HG03064 (cell line): ENCODE measurements around the gene GCH1.
"Not testable (repeated sequence)": the region's sequence is repeated elsewhere in the genome, so short reads cannot be mapped to it uniquely, and the experiment has no call there.

Experiments used
- ATAC-seq: cut with Tn5 transposase; IDR thresholded peaks from one replicate; pipeline ENCODE4 v1.9.1; 2021; ENCODE audit warnings: low read depth; ENCODE audit not compliant: unreplicated experiment

The GCH1 gene, protein sequence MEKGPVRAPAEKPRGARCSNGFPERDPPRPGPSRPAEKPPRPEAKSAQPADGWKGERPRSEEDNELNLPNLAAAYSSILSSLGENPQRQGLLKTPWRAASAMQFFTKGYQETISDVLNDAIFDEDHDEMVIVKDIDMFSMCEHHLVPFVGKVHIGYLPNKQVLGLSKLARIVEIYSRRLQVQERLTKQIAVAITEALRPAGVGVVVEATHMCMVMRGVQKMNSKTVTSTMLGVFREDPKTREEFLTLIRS

GRCh38 chr14:54902521-54903420 is at the start of gene GCH1:
GCH1 (minus strand) TSS chr14:54902826; CDS start chr14:54902663, 163 bp downstream.
- ATAC-seq = peak; percentile 76

GRCh38 chr14:54947230-54947629 is 44.6 kb upstream of the GCH1 start:
- no peak for ATAC-seq

GRCh38 chr14:54946500-54946899 is 43.9 kb upstream of the GCH1 start:
- no peak for ATAC-seq

DNA sequence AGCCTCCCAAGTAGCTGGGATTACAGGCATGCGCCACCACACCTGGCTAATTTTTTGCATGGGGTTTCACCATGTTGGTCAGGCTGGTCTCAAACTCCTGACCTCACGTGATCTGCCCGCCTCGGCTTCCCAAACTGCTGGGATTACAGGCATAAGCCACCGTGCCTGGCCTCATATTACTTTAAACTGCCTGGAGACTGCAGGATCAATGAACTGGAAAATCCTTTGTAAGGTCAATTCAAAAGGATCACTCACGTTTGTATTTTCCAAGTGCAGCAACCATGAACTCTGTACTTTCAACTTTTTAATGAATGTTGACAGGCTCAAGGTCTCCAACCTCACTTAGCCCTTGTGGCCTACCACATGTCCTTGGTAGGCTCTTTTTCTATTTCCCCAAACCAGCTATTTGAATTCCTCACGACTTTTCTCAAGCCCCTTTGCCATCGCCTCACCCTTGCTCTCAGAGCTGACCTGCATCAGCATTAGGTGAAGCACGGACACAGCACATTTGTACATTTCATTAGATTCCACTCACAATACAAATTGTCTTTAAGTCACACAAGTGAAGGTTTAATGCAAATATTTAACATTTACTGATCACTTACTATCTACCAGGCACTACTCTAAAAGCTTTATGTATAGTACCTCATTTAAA is 42.2 kb upstream of the GCH1 start:
- no peak for ATAC-seq

- ATAC-seq = no peak
Observed at GRCh38 chr14:54942913-54943312, 40.3 kb upstream of the GCH1 start.

- ATAC-seq = no peak
Observed at GRCh38 chr14:54936816-54937215, 34.2 kb upstream of the GCH1 start.

DNA sequence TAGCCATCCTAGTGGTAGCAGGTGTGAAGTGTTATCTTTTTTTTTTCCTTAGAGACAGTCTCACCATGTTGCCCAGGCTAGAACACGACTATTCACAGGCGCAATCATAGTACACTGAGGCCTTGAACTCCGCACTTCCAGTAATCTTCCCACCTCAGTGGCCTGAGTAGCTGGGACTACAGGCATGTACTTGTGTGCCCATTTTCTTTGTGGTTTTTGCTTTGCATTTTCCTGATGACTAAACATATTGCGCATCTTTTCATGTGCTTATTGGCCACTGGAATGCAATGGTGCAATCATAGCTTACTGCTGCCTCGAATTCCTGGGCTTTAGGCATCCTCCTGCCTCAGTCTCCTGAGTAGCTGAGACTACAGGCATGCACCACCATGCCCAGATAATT is 33.3 kb upstream of the GCH1 start:
- no peak for ATAC-seq

DNA sequence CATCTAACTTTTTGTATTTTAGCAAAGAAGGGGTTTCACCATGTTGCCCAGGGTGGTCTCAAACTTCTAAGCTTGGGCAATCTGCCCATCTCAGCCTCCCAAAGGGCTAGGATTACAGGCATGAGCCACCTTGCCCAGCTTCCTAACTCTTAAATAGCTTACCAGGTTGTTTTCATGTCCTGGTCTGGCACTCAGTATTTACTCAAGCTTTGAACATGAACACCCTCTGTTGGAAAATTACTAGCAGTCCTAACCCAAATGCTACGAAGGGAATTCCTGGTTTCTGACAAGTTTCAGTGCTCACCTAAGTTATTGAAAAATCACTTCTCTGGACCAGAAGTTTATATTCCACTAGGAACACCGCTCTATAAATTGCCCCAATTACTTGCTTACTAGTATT is 32.5 kb upstream of the GCH1 start:
- no peak for ATAC-seq

GRCh38 chr14:54933006-54933405 is 30.4 kb upstream of the GCH1 start:
- ATAC-seq = no peak

DNA sequence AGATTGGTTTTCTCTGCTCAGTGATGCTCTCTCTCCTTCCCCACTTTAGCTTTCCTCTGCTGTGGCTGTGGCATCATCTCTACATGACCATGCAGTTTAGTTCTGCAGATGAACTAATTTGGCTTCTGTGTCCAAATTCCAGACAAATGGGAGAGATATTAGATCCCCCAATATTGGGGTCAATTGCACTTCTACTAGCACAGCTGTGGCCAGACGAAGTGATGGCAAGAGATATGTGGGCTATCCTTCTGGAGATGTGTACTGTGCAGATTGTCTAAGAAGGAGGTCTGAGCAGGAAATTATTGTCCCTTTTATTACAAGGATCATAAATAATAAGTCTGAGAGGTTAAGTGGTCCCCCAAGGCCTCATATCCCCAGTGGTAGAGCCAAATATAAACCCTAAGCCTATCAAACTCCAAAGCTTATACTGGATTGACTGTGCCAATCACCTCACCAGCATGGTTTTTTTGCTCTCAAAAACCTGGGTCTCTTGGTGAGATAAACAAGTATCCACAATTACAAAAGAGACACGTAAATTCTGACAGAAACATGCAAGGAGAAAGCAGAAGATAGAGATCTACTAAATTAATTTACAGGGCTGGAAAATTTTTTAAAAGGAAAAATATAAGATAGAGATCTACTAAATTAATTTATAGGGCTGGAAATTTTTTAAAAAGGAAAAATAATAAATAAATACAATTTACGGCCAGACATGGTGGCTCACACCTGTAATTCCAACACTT is 29.1 kb upstream of the GCH1 start:
- no peak for ATAC-seq

DNA sequence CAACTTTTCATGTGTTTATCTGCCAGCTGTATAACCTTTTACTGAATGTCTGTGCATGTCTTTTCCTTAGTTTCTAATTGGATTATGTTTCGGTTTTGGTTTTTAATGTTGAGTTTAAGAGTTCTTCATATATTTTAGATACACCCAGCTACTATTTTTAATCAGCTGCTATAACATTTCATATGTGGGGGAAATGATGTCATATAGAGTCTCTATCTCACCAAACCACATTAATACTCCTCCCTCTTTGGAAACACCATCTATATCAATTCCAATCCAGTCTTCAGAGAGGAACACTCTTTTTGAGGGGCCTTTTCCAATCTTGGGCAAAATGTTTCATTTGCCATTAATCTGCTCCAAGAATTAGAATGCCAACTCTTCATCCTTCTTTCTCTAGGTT is 28.5 kb upstream of the GCH1 start:
- ATAC-seq = no peak

DNA sequence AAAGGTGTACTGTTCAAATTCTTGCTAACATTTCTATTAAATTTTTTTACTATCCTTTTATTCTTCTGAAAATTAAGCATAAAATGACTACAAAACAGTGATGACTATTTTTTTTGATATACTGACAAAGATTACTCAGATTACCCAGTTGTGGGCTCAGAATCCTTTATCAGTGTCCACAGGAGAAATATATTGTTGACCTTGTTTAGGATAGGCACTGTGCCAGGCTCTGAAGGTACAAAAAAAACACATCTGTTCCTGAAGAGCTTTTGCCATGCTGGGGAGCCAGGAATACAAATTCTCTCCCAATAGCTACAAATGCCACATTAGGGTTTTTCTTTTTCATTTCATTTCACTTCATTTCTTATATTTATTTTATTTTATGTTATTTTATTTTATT is 26.9 kb upstream of the GCH1 start:
- no peak for ATAC-seq

DNA sequence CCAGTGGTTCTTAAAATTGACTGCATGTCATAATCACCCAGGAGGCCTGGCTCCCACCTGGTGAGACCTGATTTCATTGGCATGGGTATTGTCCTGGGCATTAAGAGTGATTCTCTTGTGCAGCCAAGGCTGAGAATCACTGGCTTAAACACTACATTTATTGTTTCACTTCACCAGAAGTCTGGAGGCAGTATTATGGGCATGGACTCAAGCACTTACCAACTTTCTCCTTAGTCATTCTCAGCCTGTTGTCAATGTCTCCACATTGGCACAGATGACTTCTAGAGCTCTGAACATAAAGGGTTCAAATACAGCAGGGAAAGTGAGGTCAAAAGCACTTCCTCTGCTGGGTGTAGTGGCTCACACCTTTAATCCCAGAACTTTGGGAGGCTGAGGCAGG is 25.6 kb upstream of the GCH1 start:
- ATAC-seq = no peak

- ATAC-seq = no peak
Observed at GRCh38 chr14:54927551-54927950, 24.9 kb upstream of the GCH1 start.

GRCh38 chr14:54926570-54926969 is 23.9 kb upstream of the GCH1 start:
- ATAC-seq = not testable (repeated sequence)

DNA sequence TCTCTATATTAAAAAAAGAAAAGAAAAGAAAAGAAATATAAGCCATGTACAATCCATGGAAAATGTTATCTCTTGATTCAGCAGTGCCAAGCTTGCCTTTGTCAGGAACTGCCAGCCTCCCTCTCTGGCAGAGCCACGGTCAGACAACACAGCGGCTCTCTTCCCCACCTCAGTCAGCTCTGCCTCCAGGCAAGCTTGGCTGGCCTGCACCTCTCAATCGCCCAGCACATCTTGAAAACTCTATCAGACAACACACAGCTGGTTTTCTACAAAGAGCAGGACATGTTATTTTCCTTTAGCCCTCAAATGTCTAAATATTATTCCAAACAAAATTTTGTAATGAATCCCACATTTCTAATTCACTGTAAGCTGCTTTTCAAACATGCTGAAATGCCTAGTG is 20.0 kb upstream of the GCH1 start:
- ATAC-seq = no peak

DNA sequence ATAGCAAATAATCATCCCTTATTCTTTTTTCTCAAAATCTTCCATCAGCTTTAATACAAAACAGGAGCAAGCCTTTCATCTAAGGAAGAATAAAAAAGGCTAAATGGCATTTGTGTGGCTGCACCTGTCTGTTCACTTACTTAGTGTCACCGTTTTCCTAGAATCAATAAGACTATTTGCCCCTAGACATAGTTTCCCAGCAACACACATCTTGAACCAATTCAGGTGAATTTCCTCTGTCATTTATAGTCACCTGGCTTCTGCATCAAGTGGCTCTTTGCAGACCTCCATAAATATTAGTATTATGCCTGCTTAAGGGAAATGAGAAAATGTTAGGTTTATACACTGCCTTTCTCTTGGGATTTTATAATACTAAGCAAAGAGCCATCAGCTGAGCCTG is 17.4 kb upstream of the GCH1 start:
- ATAC-seq = no peak

DNA sequence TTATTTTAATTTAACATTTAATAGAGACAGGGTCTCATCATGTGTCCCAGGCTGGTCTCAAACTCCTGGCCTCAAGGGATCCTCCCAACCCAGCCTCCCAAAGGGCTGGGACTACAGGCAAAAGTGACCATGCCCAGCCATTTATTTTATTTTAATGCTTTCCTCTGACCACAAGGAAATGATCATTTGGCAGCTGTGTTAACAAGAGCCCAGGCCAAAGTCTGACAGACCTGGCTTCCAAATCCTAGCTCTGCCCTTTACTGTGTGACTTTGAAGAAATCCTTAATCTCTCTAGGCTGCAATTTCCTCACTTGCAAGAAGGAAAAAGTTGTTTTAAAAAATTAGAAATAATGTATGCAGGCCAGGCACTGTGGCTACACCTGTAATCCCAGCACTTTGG is 16.7 kb upstream of the GCH1 start:
- ATAC-seq = no peak

DNA sequence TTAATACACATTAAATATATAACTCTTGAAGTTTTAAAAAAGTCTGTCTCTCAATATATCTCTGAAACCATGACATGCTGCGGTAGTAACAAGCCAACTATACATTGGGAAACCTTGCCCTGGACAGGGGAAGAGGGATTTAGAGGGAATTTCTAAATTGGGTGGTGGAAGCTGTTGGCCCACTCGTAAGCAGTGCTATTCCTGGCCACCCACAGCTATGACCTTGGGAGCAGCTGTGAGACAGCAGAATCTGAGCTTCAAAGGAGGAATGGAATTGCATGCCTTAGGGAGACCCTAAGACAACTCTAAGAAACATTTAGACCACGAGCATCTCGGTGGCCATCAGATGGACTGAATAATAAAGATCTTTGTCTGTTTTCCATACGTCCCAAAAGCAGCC is 15.8 kb upstream of the GCH1 start:
- no peak for ATAC-seq

- no peak for ATAC-seq
Observed at GRCh38 chr14:54916101-54916500, 13.5 kb upstream of the GCH1 start.
